Measurements from ENCODE around the gene ATP2B2.

Gene ATP2B2

GRCh38 chr3:10449436-10449835 is 56.0 kb downstream of the ATP2B2 start:
- Histone ChIP-seq H3K27ac (ENCODE audit: low read length) (no peak overlapping the region), H3K36me3 (ENCODE audit: control insufficient read depth, insufficient read depth, low read length) (no peaks in the 10 kb centered on the region), H3K9me3 (ENCODE audit: control insufficient read depth, insufficient read depth, low read length) (no peaks in the 10 kb centered on the region), H3K4me1 (ENCODE audit: control insufficient read depth, insufficient read depth, low read length) (no peaks in the 10 kb centered on the region), H3K4me3 (ENCODE audit: low read length) (no peak overlapping the region), H3K27me3 (ENCODE audit: control insufficient read depth, insufficient read depth, low read length) (no peaks in the 10 kb centered on the region)
- no CpG with 5 or more reads among the region's 18 CpGs for WGBS (ENCODE audit: insufficient coverage, insufficient read length)
- DNase-seq (ENCODE audit: low read depth, low spot score) = no peak

- no peaks in the 10 kb centered on the region for H3K9me3 ChIP-seq (ENCODE audit: control insufficient read depth, insufficient read depth, low read length)
- H3K4me3 ChIP-seq (ENCODE audit: low read length) = no peak overlapping the region
- H3K4me1 ChIP-seq (ENCODE audit: control insufficient read depth, insufficient read depth, low read length) = no peaks in the 10 kb centered on the region
- no peaks in the 10 kb centered on the region for H3K27me3 ChIP-seq (ENCODE audit: control insufficient read depth, insufficient read depth, low read length)
- H3K36me3 ChIP-seq (ENCODE audit: control insufficient read depth, insufficient read depth, low read length) = no peaks in the 10 kb centered on the region
- H3K27ac ChIP-seq (ENCODE audit: low read length) = no peak overlapping the region
- no CpG with 5 or more reads among the region's 3 CpGs for WGBS (ENCODE audit: insufficient coverage, insufficient read length)
- no peak for DNase-seq (ENCODE audit: low read depth, low spot score)
Measured at GRCh38 chr3:10448544-10448943, 56.8 kb downstream of the ATP2B2 start.

DNA sequence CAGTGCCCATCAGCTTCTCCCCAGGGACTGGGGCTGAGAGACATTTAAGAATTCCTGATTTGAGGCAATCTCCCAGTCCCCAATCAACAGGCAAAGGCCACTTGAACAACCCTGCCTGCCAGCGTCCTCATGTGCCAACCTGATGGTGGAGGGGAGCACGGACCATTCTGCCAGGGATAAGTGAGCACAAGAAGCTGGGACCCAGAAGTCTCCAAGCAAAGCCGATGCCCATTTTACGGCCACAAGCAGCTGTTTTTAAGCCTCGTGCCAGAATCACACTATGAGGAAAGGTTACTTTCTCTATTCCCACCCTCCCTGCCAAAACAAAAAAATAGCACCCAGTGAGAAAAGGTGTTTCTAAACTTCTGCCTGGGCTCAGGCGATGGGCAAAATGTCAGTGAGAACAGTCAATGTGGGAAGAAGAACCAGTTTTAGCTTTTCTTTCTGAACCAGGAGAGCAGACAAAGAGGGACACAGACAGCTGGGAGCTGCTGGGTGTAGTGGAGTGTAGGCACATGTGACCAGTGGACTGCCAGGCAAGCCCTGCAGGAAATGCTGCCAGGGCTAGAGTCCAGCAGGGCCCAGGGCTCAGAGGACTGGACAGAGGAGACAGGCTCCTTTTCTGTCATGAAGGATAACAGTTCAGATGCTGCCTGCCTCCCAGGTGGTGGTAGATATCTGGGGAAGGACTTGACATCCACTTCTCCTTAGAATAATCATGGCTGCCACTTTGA is 57.7 kb downstream of the ATP2B2 start:
- Histone ChIP-seq H3K27ac (ENCODE audit: low read length) (no peak overlapping the region), H3K9me3 (ENCODE audit: control insufficient read depth, insufficient read depth, low read length) (no peaks in the 10 kb centered on the region), H3K4me1 (ENCODE audit: control insufficient read depth, insufficient read depth, low read length) (no peaks in the 10 kb centered on the region), H3K36me3 (ENCODE audit: control insufficient read depth, insufficient read depth, low read length) (no peaks in the 10 kb centered on the region), H3K4me3 (ENCODE audit: low read length) (no peak overlapping the region), H3K27me3 (ENCODE audit: control insufficient read depth, insufficient read depth, low read length) (no peaks in the 10 kb centered on the region)
- WGBS (ENCODE audit: insufficient coverage, insufficient read length) = no CpG with 5 or more reads among the region's 6 CpGs
- DNase-seq (ENCODE audit: low read depth, low spot score) = no peak

GRCh38 chr3:10447110-10447509 is 58.3 kb downstream of the ATP2B2 start:
- Histone ChIP-seq H3K36me3 (ENCODE audit: control insufficient read depth, insufficient read depth, low read length) (no peaks in the 10 kb centered on the region), H3K27me3 (ENCODE audit: control insufficient read depth, insufficient read depth, low read length) (no peaks in the 10 kb centered on the region), H3K27ac (ENCODE audit: low read length) (no peak overlapping the region), H3K4me1 (ENCODE audit: control insufficient read depth, insufficient read depth, low read length) (no peaks in the 10 kb centered on the region), H3K4me3 (ENCODE audit: low read length) (no peak overlapping the region), H3K9me3 (ENCODE audit: control insufficient read depth, insufficient read depth, low read length) (no peaks in the 10 kb centered on the region)
- WGBS (ENCODE audit: insufficient coverage, insufficient read length) = no CpG with 5 or more reads among the region's 5 CpGs
- DNase-seq (ENCODE audit: low read depth, low spot score) = no peak

- DNase-seq (ENCODE audit: low read depth, low spot score) = no peak
- Histone ChIP-seq H3K27ac (ENCODE audit: low read length) (no peak overlapping the region), H3K4me1 (ENCODE audit: control insufficient read depth, insufficient read depth, low read length) (no peaks in the 10 kb centered on the region), H3K27me3 (ENCODE audit: control insufficient read depth, insufficient read depth, low read length) (no peaks in the 10 kb centered on the region), H3K36me3 (ENCODE audit: control insufficient read depth, insufficient read depth, low read length) (no peaks in the 10 kb centered on the region), H3K4me3 (ENCODE audit: low read length) (no peak overlapping the region), H3K9me3 (ENCODE audit: control insufficient read depth, insufficient read depth, low read length) (no peaks in the 10 kb centered on the region)
- WGBS (ENCODE audit: insufficient coverage, insufficient read length) = no CpG with 5 or more reads among the region's 9 CpGs
Measured at GRCh38 chr3:10445561-10446175, 59.7 kb downstream of the ATP2B2 start.

DNA sequence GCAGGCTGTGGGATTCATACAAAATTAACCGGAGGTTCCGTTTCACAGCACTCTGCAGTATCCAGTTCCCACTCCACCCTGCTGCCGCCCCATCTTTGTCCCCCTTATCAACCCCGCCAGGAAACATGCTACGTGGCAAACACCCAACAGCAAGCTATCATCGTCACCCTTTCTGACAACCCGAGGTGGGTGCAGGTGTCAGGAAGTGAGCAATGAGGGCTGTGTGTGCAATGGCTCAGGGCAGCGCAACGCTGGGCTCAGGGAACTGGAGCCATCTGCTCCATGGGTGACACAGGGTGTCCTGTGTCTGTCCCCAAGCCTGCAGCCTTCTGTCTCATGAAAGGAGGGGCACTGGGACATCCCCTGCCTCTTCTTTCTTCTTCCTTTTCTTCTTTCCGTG is 60.9 kb downstream of the ATP2B2 start:
- H3K4me3 ChIP-seq (ENCODE audit: low read length) = no peak overlapping the region
- no peaks in the 10 kb centered on the region for H3K4me1 ChIP-seq (ENCODE audit: control insufficient read depth, insufficient read depth, low read length)
- H3K36me3 ChIP-seq (ENCODE audit: control insufficient read depth, insufficient read depth, low read length) = no peaks in the 10 kb centered on the region
- whole genome bisulfite sequencing (ENCODE audit: insufficient coverage, insufficient read length) = no CpG with 5 or more reads among the region's 10 CpGs
- H3K9me3 ChIP-seq (ENCODE audit: control insufficient read depth, insufficient read depth, low read length) = no peaks in the 10 kb centered on the region
- no peaks in the 10 kb centered on the region for H3K27me3 ChIP-seq (ENCODE audit: control insufficient read depth, insufficient read depth, low read length)
- DNase-seq (ENCODE audit: low read depth, low spot score) = no peak
- H3K27ac ChIP-seq (ENCODE audit: low read length) = no peak overlapping the region

- Histone ChIP-seq H3K9me3 (ENCODE audit: control insufficient read depth, insufficient read depth, low read length) (no peaks in the 10 kb centered on the region), H3K36me3 (ENCODE audit: control insufficient read depth, insufficient read depth, low read length) (no peaks in the 10 kb centered on the region), H3K4me1 (ENCODE audit: control insufficient read depth, insufficient read depth, low read length) (no peaks in the 10 kb centered on the region), H3K27ac (ENCODE audit: low read length) (no peak overlapping the region), H3K4me3 (ENCODE audit: low read length) (no peak overlapping the region), H3K27me3 (ENCODE audit: control insufficient read depth, insufficient read depth, low read length) (no peaks in the 10 kb centered on the region)
- no peak for DNase-seq (ENCODE audit: low read depth, low spot score)
- WGBS (ENCODE audit: insufficient coverage, insufficient read length) = no CpG with 5 or more reads among the region's 10 CpGs
Measured at GRCh38 chr3:10444110-10444429, 61.3 kb downstream of the ATP2B2 start.

- H3K4me1 ChIP-seq (ENCODE audit: control insufficient read depth, insufficient read depth, low read length) = no peaks in the 10 kb centered on the region
- H3K27me3 ChIP-seq (ENCODE audit: control insufficient read depth, insufficient read depth, low read length) = no peaks in the 10 kb centered on the region
- no peaks in the 10 kb centered on the region for H3K36me3 ChIP-seq (ENCODE audit: control insufficient read depth, insufficient read depth, low read length)
- H3K4me3 ChIP-seq (ENCODE audit: low read length) = no peak overlapping the region
- DNase-seq (ENCODE audit: low read depth, low spot score) = no peak
- no peaks in the 10 kb centered on the region for H3K9me3 ChIP-seq (ENCODE audit: control insufficient read depth, insufficient read depth, low read length)
- no peak overlapping the region for H3K27ac ChIP-seq (ENCODE audit: low read length)
- WGBS (ENCODE audit: insufficient coverage, insufficient read length) = no CpG with 5 or more reads among the region's 15 CpGs
Measured at GRCh38 chr3:10443272-10444109, 61.9 kb downstream of the ATP2B2 start.

DNA sequence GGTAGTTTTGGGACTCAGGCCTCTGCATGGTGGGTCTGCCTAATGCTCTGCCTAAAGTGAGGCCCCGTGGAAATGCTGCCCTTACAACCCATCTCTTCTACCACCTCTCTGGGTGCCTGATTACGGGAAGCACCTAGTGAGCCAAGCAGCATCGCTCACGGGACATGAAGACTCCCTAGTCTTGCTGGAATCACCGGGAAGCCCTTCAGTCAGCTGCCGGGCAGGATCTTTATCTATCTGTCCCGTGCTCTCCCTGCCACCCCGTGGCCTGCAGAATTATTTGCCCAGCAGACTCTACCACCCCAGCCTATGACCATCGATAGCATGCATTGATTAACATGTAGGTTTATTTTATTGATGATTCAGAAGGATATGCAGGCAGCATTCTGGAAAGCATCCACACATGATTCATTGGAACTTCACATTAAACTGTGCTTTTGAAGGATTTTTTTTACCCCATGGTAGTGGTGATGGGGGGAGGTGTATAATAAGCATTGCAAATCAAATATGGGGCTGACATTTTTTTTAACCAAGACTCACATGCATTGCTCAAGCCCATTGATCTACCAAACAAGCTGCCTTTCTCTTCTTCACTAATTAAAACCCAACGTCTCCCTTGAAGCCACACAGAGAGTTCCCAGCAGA is 63.1 kb downstream of the ATP2B2 start:
- no CpG with 5 or more reads among the region's 10 CpGs for WGBS (ENCODE audit: insufficient coverage, insufficient read length)
- DNase-seq (ENCODE audit: low read depth, low spot score) = no peak
- Histone ChIP-seq H3K27ac (ENCODE audit: low read length) (no peak overlapping the region), H3K4me3 (ENCODE audit: low read length) (no peak overlapping the region), H3K36me3 (ENCODE audit: control insufficient read depth, insufficient read depth, low read length) (no peaks in the 10 kb centered on the region), H3K9me3 (ENCODE audit: control insufficient read depth, insufficient read depth, low read length) (no peaks in the 10 kb centered on the region), H3K4me1 (ENCODE audit: control insufficient read depth, insufficient read depth, low read length) (no peaks in the 10 kb centered on the region), H3K27me3 (ENCODE audit: control insufficient read depth, insufficient read depth, low read length) (no peaks in the 10 kb centered on the region)

DNA sequence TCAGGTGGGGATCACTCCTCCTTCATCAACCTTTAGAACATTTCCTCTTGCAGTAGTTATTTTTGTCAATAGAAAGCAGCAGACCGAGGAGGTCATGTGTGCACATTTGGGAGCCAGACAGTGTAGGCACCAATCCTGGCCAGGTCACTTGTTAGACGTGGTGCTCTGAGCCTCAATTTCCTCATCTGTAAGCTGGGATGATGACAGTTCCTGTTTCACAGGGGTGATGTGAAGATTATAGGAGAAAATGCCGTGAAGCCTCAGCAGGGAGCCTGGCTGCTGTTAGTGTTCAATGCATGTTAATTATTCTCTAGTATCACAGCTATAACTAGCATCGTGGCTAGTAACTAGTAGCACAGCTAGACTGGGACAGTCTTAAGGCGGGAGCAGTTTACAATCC is 64.7 kb downstream of the ATP2B2 start:
- Histone ChIP-seq H3K27me3 (ENCODE audit: control insufficient read depth, insufficient read depth, low read length) (no peaks in the 10 kb centered on the region), H3K4me1 (ENCODE audit: control insufficient read depth, insufficient read depth, low read length) (no peaks in the 10 kb centered on the region), H3K4me3 (ENCODE audit: low read length) (no peak overlapping the region), H3K36me3 (ENCODE audit: control insufficient read depth, insufficient read depth, low read length) (no peaks in the 10 kb centered on the region), H3K27ac (ENCODE audit: low read length) (no peak overlapping the region), H3K9me3 (ENCODE audit: control insufficient read depth, insufficient read depth, low read length) (no peaks in the 10 kb centered on the region)
- no CpG with 5 or more reads among the region's 5 CpGs for WGBS (ENCODE audit: insufficient coverage, insufficient read length)
- DNase-seq (ENCODE audit: low read depth, low spot score) = no peak

Data from iPS DF 6.9 (cell line).